ENCODE measurements around the gene CBX4.
A peak's percentile ranks its signal among the peaks of the same experiment; 100 is the strongest.

Gene CBX4

DNA sequence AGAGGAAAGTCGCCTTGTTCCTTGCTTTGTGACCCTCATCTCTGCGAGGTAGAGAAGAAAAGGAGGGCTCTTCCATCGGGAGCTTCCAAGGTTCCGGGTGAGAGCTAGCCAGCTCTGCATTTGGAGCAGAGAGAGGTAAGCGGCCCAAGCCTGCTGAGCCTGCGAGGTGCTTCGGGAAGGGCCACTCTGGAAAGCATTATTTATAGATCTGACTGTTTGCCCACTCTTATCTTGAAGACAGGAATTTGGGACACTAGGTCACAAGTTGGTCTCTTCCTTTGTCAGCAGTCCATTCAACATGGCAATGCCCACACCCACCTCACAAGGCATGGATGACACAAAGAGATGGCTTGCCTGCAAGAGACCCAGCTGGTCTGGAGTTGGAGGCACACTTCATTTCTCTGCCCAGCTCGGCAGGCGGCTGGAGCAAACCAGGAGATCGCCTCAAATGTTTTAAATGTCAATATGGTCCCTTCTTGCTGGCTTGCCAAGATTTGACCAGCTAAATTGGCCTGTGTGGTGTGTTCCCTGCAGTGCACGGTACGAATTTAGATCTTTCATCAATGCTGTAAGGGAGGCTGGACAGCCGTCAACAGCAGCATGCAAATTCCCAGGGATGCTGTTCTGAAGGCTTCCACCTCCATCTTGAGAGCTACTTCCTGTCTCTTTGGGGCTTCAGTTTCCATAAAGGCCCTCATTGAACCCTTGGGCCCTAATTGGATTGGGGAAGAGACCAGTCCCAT lies 19.5 kb downstream of the CBX4 start:
- DNase-seq (ENCODE audit: low read depth, low spot score) = no peak
- no peak overlapping the region for H3K4me3 ChIP-seq (ENCODE audit: low read length)

GRCh38 chr17:79819085-79819484 lies 20.2 kb downstream of the CBX4 start:
- DNase-seq (ENCODE audit: low read depth, low spot score) = no peak
- no peak overlapping the region for H3K4me3 ChIP-seq (ENCODE audit: low read length)

DNA sequence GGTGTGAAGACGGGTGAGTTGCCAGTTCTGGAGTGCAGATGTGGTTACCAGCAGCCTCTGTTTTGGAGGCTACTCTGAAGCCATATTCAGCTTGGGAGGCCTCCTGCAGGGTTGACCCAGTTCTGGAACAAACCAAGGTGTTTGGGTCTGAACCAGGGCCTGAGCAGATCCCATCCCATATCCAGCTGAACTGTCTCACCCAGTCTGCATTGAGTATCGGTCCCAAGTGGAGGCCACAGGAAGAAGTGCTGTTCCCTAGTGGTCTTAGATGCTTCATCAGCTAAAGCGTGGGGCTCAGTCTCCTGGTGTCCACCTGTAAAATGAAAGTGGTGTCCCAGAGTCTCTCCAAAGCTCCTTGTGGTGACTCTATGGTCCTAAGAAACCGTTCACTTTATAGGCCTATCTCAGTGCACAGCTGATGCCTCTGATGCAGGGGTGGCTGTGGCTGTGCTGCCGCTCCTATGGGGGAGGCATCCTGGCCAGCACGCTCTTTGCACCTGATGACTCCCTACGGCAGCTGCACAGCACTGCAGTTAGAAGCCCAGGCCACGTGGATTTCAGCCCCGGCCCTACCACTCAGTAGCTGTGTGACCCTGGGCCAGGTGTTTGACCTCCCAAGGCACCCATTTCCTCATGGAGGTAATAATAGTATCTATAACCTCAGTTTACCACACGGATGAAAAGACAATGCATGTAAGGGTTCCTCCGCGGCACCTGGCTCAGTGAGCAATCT lies 21.0 kb downstream of the CBX4 start:
- DNase-seq (ENCODE audit: low read depth, low spot score) = no peak
- H3K4me3 ChIP-seq (ENCODE audit: low read length) = no peak overlapping the region

DNA sequence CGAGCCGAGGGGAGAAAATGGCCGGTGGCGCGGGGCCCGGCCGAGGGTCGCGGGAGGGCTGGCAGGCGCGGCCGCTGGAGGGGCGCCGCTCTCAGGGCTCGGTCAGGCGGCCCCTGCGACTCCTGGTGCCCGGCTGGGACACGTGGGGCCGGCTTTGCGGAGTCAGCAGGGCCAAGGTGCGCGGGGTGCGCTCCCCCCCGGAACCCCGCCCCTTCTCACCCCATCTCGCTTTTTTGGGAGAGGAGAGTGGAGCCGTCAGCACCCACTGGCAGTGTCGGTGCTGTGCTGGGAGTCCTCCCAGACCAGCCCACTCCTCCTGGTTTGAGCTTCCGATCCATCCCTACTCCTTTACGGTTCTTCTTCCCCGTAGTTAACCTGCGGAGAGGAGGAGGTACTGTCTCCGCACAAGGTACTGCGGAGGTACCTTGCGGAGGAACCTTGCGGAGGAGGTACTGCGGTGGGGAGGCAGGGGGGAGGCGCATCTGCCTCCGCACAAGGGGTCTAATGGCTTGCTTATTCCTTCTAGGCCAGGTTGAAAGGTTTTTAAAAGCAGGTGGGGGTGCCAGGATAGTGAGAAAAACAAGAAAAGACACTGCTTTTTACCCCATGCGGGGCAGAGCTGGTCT lies 23.3 kb downstream of the CBX4 start:
- H3K4me3 ChIP-seq (ENCODE audit: low read length) = no peak overlapping the region
- DNase-seq (ENCODE audit: low read depth, low spot score) = no peak

DNA sequence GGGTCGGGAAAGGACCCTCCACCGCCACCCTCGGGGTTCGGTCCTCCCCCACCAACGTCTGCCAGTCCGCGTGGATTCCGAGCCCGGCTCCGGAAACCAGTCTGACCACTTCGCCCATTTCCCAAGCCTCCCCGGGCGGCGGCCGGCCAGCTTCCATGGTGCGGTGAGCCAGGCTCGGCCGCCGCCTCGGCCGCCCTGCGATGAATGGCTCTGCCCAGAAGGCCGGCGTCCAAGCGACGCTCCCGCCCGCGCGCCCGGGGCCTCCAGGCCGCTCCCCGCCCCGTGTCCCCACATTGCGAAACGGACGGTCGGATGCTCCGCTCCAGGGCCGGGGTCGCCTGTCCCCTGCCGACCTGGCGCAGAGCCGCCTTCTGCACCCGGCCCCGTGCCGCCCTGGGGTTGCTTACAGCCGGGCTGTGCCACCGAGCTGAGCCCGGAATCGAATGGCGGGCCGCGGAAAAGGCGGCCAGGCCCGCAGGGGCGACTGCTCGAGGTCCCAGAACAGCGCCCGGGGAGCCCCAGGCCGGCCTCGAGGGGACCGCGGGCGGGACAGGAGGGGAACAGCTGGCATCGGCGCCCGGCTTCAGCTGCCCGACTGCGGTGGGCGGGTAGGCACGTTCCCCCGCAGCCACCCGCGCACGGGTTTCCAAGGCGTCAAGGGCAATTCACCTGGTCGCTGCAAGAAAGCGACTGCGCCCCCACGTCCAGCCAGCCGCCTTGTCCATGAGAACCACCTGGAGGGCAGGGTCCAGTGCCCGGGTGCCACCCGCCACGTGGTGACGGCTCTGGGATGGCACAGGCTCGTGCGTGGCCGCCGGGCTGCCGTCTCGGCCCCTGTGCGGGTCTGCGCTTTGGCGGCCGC lies 24.0 kb downstream of the CBX4 start:
- DNase-seq (ENCODE audit: low read depth, low spot score) = no peak
- H3K4me3 ChIP-seq (ENCODE audit: low read length) = no peak overlapping the region

DNA sequence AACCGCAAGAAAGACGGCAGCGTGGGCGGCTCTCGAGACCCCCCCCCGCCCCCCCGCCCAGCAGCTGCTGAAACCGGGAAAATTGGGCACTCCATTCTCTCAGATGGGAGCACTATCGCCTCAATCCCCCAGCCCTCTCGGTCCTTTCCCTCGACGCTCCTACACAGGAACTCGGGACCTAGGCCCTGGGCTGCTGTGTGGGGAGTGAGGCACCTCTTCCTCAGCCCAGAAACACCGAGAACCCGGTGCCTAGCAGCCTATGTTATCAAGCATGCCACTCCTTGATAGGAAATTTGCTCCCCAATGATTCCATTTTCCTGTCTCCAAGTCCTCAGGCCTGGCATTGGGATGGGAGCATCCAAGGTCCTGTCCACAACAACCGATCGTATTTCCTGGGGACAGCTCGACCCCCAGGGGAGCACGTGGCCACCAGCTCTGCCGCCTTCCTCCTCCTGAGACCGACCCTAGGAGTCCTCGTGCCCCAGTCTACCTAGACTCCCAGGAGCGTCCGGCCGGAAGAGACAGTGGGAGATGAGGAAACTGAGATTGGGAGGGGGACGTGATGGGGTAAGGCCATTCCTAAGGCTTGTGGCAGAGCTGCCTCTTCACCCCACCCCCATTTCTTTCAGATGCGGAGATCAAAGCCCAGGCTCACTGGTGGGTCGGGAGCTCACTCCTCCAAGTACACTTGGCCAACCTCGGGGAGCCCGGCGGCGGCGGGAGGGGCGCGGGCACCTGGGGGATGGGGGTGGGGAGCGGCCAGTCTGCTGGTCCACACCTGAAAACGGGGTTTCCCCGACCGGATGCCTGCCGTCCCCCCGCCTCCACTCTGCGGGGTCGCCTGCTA lies 24.9 kb downstream of the CBX4 start:
- no peak for DNase-seq (ENCODE audit: low read depth, low spot score)
- H3K4me3 ChIP-seq (ENCODE audit: low read length) = no peak overlapping the region

- H3K4me3 ChIP-seq (ENCODE audit: low read length) = peak overlapping the region; percentile 60
- no peak for DNase-seq (ENCODE audit: low read depth, low spot score)
Measured at GRCh38 chr17:79813297-79814126, 25.7 kb downstream of the CBX4 start.

- no peak for DNase-seq (ENCODE audit: low read depth, low spot score)
- H3K4me3 ChIP-seq (ENCODE audit: low read length) = peak overlapping the region; percentile 60
Measured at GRCh38 chr17:79812353-79813258, 26.6 kb downstream of the CBX4 start.

GRCh38 chr17:79811868-79812352 lies 27.3 kb downstream of the CBX4 start:
- no peak for DNase-seq (ENCODE audit: low read depth, low spot score)
- peak overlapping the region; percentile 60 for H3K4me3 ChIP-seq (ENCODE audit: low read length)

- H3K4me3 ChIP-seq (ENCODE audit: low read length) = peak overlapping the region; percentile 60
Measured at GRCh38 chr17:79811011-79811867, 28.0 kb downstream of the CBX4 start.

GRCh38 chr17:79810130-79811010 lies 28.9 kb downstream of the CBX4 start:
- peak overlapping the region; percentile 60 for H3K4me3 ChIP-seq (ENCODE audit: low read length)
- peak; percentile 90 for DNase-seq (ENCODE audit: low read depth, low spot score)

More at GRCh38 chr17:79811011-79811867, 28.0 kb downstream of the CBX4 start:
- DNase-seq (ENCODE audit: low read depth, low spot score) = peak; percentile 50

- DNase-seq (ENCODE audit: low read depth, low spot score) = no peak
- peak overlapping the region; percentile 34 for H3K4me3 ChIP-seq (ENCODE audit: low read length)
Measured at GRCh38 chr17:79809530-79810129, 29.6 kb downstream of the CBX4 start.

DNA sequence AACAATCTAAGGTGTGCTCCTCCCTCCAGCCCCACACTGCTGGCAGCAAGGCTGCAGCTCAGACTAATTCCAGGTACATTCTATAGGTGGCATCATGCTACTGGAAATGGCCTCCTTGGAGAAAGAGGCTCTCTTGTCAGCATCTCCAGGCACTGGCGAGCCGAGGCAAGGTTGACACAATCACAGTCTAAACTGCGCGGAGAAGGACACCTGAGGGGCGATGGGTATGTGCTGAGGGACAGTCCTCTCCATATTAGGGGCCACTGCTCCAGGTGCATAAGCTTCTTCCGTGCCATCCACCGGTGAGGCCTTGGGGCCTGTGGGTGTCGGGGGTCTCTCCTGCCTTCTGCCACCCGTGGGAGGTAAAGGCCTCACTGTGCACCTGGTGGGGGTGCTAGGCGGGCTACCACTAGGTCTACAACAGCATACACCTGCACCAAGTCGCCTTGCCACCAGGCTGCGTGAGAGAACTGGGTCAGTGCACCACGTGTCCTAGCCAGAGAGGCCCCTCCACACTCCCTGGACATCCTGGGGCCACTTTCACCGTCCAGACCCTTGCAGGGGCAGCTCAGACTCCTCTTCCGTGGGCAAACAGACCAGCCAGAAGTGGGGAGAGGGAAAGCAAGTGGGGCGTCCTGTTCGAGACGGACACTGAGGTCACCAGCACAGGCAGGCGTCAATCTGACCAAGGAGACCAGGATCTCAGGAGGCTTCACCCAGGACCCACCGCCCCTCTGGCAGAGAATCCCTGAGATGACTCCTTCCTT lies 30.3 kb downstream of the CBX4 start:
- DNase-seq (ENCODE audit: low read depth, low spot score) = peak; percentile 62
- no peak overlapping the region for H3K4me3 ChIP-seq (ENCODE audit: low read length)

All from Jurkat, Clone E6-1 (cell line).